GM23338 (cell line): ENCODE measurements around the gene AOPEP. TPM values are rescaled to one million over a fixed set of nuclear protein-coding genes. Genes with fewer than 3 reads are reported as not detected.

Experiments used
- ATAC-seq: fragments of 200-7000 bp; cut with Tn5 transposase; 3 replicates; pipeline ENCODE4 v1.9.1; 2020
- DNase-seq: peaks from one replicate; pipeline ENCODE4 v3.0.0-alpha.2; 2015; ENCODE audit warnings: low spot score
- H2AFZ ChIP-seq: fragments of 200-600 bp; sonication (generic); 2 replicates; pipeline ENCODE4 v1.8.0; 2016; ENCODE audit warnings: antibody characterized with exemption, mild to moderate bottlenecking, moderate library complexity
- H3F3A ChIP-seq: fragments of 200-600 bp; sonication (generic); replicated peaks from 2 replicates; pipeline ENCODE4 v1.8.0; 2017; ENCODE audit warnings: antibody characterized with exemption, mixed run types, low read depth
- H3K27ac ChIP-seq: fragments of 200-600 bp; sonication (generic); 2 replicates; pipeline ENCODE4 v1.6.1; 2016; ENCODE audit warnings: low read depth
- H3K27me3 ChIP-seq: fragments of 200-600 bp; sonication (generic); 2 replicates; pipeline ENCODE4 v1.8.0; 2016; ENCODE audit warnings: mild to moderate bottlenecking, mixed run types, moderate library complexity; ENCODE audit not compliant: insufficient read depth
- H3K36me3 ChIP-seq: fragments of 200-600 bp; sonication (generic); 2 replicates; pipeline ENCODE4 v1.8.0; 2016; ENCODE audit warnings: mild to moderate bottlenecking; ENCODE audit not compliant: insufficient read depth
- H3K4me1 ChIP-seq: fragments of 200-600 bp; sonication (generic); 2 replicates; pipeline ENCODE4 v1.8.0; 2016; ENCODE audit warnings: mild to moderate bottlenecking, moderate library complexity; ENCODE audit not compliant: insufficient read depth
- H3K4me2 ChIP-seq: fragments of 200-600 bp; sonication (generic); 2 replicates; pipeline ENCODE4 v1.7.1; 2017; ENCODE audit warnings: mixed run types
- H3K4me3 ChIP-seq: fragments of 200-600 bp; sonication (generic); 2 replicates; pipeline ENCODE4 v1.6.1; 2016; ENCODE audit warnings: mixed run types
- H3K79me2 ChIP-seq: fragments of 200-600 bp; sonication (generic); replicated peaks from 2 replicates; pipeline ENCODE4 v1.8.0; 2017; ENCODE audit warnings: mild to moderate bottlenecking; ENCODE audit not compliant: insufficient read depth
- H3K9me2 ChIP-seq: fragments of 200-600 bp; sonication (generic); 2 replicates; pipeline ENCODE4 v1.8.0; 2017; ENCODE audit not compliant: insufficient read depth
- H4K20me1 ChIP-seq: fragments of 200-600 bp; sonication (generic); replicated peaks from 2 replicates; pipeline ENCODE4 v1.8.0; 2017; ENCODE audit warnings: mild to moderate bottlenecking; ENCODE audit not compliant: insufficient read depth
- H3K27ac Mint-ChIP-seq: 2 replicates; pipeline ENCODE4 v1.8.0; 2020; ENCODE audit warnings: inconsistent platforms, mild to moderate bottlenecking, moderate library complexity, mixed read lengths
- H3K27me3 Mint-ChIP-seq: 3 replicates; pipeline ENCODE4 v1.8.0; 2022; ENCODE audit warnings: low read depth, mild to moderate bottlenecking, moderate library complexity, mixed read lengths, inconsistent platforms; ENCODE audit not compliant: insufficient read depth, poor library complexity
- H3K36me3 Mint-ChIP-seq: 3 replicates; pipeline ENCODE4 v1.8.0; 2021; ENCODE audit warnings: low read depth, mild to moderate bottlenecking, inconsistent platforms, moderate library complexity, mixed read lengths
- H3K4me1 Mint-ChIP-seq: 3 replicates; pipeline ENCODE4 v1.8.0; 2020; ENCODE audit warnings: mild to moderate bottlenecking, inconsistent platforms, mixed read lengths
- H3K4me3 Mint-ChIP-seq: 3 replicates; pipeline ENCODE4 v1.8.0; 2021; ENCODE audit warnings: moderate library complexity, mild to moderate bottlenecking, inconsistent platforms, mixed read lengths
- H3K9me3 Mint-ChIP-seq: 3 replicates; pipeline ENCODE4 v1.8.0; 2020; ENCODE audit warnings: moderate library complexity, mild to moderate bottlenecking, inconsistent platforms, mixed read lengths
- CREB1 ChIP-seq: fragments of 250-450 bp; sonication (Bioruptor Pico); IDR thresholded peaks from 2 replicates; pipeline ENCODE4 v1.5.0; 2020; ENCODE audit warnings: low read depth, mild to moderate bottlenecking, moderate library complexity
- ETS1 ChIP-seq: IDR thresholded peaks from 2 replicates; pipeline ENCODE4 v1.6.1; 2016; ENCODE audit warnings: antibody characterized with exemption
- EZH2 ChIP-seq: fragments of 200-600 bp; sonication (generic); IDR thresholded peaks from one replicate; pipeline ENCODE4 v1.8.0; 2017; ENCODE audit warnings: antibody characterized with exemption, mild to moderate bottlenecking, low read depth; ENCODE audit not compliant: unreplicated experiment
- EZH2phosphoT487 ChIP-seq: fragments of 200-600 bp; sonication (generic); IDR thresholded peaks from one replicate; pipeline ENCODE4 v1.8.1; 2018; ENCODE audit warnings: antibody characterized with exemption; ENCODE audit not compliant: unreplicated experiment
- JUNB ChIP-seq: IDR thresholded peaks from one replicate; pipeline ENCODE4 v1.6.1; 2016; ENCODE audit warnings: antibody characterized with exemption; ENCODE audit not compliant: unreplicated experiment
- NANOG ChIP-seq: IDR thresholded peaks from 2 replicates; pipeline ENCODE4 v1.6.1; 2016; ENCODE audit warnings: antibody characterized with exemption, borderline replicate concordance
- STAT1 ChIP-seq: IDR thresholded peaks from one replicate; pipeline ENCODE4 v1.6.1; 2016; ENCODE audit warnings: antibody characterized with exemption; ENCODE audit not compliant: unreplicated experiment
- ZNF114 ChIP-seq: fragments of 250-450 bp; sonication (Bioruptor Pico); IDR thresholded peaks from 2 replicates; pipeline ENCODE4 v1.5.0; 2020; ENCODE audit warnings: mild to moderate bottlenecking, moderate library complexity
- ZNF331 ChIP-seq: fragments of 250-450 bp; sonication (Bioruptor Pico); IDR thresholded peaks from 2 replicates; pipeline ENCODE4 v1.5.0; 2020; ENCODE audit warnings: low read depth, mild to moderate bottlenecking, moderate library complexity
- polyA plus RNA-seq: library from polyadenylated mRNA; unstranded; fragments of >200 nt; fragmentation: Nextera tagmentation; extraction: Ambion mirVana; gene quantifications from 2 replicates; pipeline ENCODE4 v1.2.1, GENCODE V29; 2016
- total RNA-seq: library from RNA; depleted of rRNA; stranded (reverse); fragments of >200 nt; shearing (Covaris generic); gene quantifications from 2 replicates; pipeline ENCODE4 v1.2.3, GENCODE V29; 2014
- TF ChIP-seq, protein P1 (sequence below): IDR thresholded peaks from one replicate; pipeline ENCODE4 v1.6.1; 2018; ENCODE audit warnings: antibody characterized with exemption; ENCODE audit not compliant: unreplicated experiment

The AOPEP gene
- total and polyA plus RNA-seq, 2 experiments from 2014 or later: 7.0 to 16.5 TPM

GRCh38 chr9:95022657-95023056 lies 296.2 kb downstream of the AOPEP start:
- Histone ChIP-seq H4K20me1 (no peaks in the 10 kb centered on the region), H3K4me2 (no peak overlapping the region), H3K4me3 (no peak overlapping the region), H3K27ac (no peak overlapping the region), H3K4me1 (no peaks in the 10 kb centered on the region), H3K79me2 (no peaks in the 10 kb centered on the region), H3K9me2 (no peaks in the 10 kb centered on the region), H3F3A (no peaks in the 10 kb centered on the region), H2AFZ (no peak overlapping the region), H3K27me3 (no peaks in the 10 kb centered on the region), H3K36me3 (no peaks in the 10 kb centered on the region)
- Mint-ChIP-seq H3K36me3 (no peaks in the 10 kb centered on the region; the same call in 2 of the 3 replicates), H3K27ac (no peak overlapping the region), H3K9me3 (no peaks in the 10 kb centered on the region), H3K27me3 (peaks cover 2% of the 10 kb centered on the region), H3K4me1 (peaks cover 13% of the 10 kb centered on the region; the same call in 2 of the 3 replicates), H3K4me3 (no peak overlapping the region)
- DNase-seq (no peak), ATAC-seq (no peak)
- TF ChIP-seq ZNF331: no peak

GRCh38 chr9:95023217-95024003 lies 296.9 kb downstream of the AOPEP start:
- Histone ChIP-seq H3K4me2 (no peak overlapping the region), H4K20me1 (no peaks in the 10 kb centered on the region), H3K27ac (no peak overlapping the region), H3K79me2 (no peaks in the 10 kb centered on the region), H3K9me2 (no peaks in the 10 kb centered on the region), H3F3A (no peaks in the 10 kb centered on the region), H3K27me3 (no peaks in the 10 kb centered on the region), H3K36me3 (no peaks in the 10 kb centered on the region), H2AFZ (no peak overlapping the region), H3K4me3 (no peak overlapping the region), H3K4me1 (no peaks in the 10 kb centered on the region)
- H3K4me1 Mint-ChIP-seq: peaks cover 13% of the 10 kb centered on the region; the same call in 2 of the 3 replicates
- TF ChIP-seq JUNB (no peak), EZH2 (no peak)
- no peak overlapping the region for H3K4me3 Mint-ChIP-seq
- H3K36me3 Mint-ChIP-seq: no peaks in the 10 kb centered on the region; the same call in 2 of the 3 replicates
- H3K27ac Mint-ChIP-seq: no peak overlapping the region
- H3K27me3 Mint-ChIP-seq: peaks cover 2% of the 10 kb centered on the region
- ATAC-seq (no peak), DNase-seq (no peak)
- H3K9me3 Mint-ChIP-seq: no peaks in the 10 kb centered on the region

- Histone ChIP-seq H4K20me1 (no peaks in the 10 kb centered on the region), H3K36me3 (no peaks in the 10 kb centered on the region), H3K27me3 (no peaks in the 10 kb centered on the region), H3K4me3 (no peak overlapping the region), H3K4me1 (no peaks in the 10 kb centered on the region), H3K4me2 (no peak overlapping the region), H3K27ac (no peak overlapping the region; the same call in 1 of the 2 replicates), H3K9me2 (no peaks in the 10 kb centered on the region), H3F3A (no peaks in the 10 kb centered on the region), H3K79me2 (no peaks in the 10 kb centered on the region), H2AFZ (no peak overlapping the region)
- H3K27me3 Mint-ChIP-seq: peaks cover 2% of the 10 kb centered on the region
- H3K27ac Mint-ChIP-seq: peak overlapping the region; percentile 70; the same call in 1 of the 2 replicates
- H3K9me3 Mint-ChIP-seq: no peaks in the 10 kb centered on the region
- H3K36me3 Mint-ChIP-seq: no peaks in the 10 kb centered on the region; the same call in 2 of the 3 replicates
- peak; percentile 88 for ATAC-seq
- H3K4me1 Mint-ChIP-seq: peaks cover 14% of the 10 kb centered on the region; the same call in 2 of the 3 replicates
- H3K4me3 Mint-ChIP-seq: no peak overlapping the region
- DNase-seq: peak; percentile 34
- TF ChIP-seq JUNB: no peak
- TF ChIP-seq STAT1: no peak
- TF ChIP-seq, protein P1, sequence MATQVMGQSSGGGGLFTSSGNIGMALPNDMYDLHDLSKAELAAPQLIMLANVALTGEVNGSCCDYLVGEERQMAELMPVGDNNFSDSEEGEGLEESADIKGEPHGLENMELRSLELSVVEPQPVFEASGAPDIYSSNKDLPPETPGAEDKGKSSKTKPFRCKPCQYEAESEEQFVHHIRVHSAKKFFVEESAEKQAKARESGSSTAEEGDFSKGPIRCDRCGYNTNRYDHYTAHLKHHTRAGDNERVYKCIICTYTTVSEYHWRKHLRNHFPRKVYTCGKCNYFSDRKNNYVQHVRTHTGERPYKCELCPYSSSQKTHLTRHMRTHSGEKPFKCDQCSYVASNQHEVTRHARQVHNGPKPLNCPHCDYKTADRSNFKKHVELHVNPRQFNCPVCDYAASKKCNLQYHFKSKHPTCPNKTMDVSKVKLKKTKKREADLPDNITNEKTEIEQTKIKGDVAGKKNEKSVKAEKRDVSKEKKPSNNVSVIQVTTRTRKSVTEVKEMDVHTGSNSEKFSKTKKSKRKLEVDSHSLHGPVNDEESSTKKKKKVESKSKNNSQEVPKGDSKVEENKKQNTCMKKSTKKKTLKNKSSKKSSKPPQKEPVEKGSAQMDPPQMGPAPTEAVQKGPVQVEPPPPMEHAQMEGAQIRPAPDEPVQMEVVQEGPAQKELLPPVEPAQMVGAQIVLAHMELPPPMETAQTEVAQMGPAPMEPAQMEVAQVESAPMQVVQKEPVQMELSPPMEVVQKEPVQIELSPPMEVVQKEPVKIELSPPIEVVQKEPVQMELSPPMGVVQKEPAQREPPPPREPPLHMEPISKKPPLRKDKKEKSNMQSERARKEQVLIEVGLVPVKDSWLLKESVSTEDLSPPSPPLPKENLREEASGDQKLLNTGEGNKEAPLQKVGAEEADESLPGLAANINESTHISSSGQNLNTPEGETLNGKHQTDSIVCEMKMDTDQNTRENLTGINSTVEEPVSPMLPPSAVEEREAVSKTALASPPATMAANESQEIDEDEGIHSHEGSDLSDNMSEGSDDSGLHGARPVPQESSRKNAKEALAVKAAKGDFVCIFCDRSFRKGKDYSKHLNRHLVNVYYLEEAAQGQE: no peak
- no peak for TF ChIP-seq ZNF331
- TF ChIP-seq EZH2: no peak
- TF ChIP-seq CREB1: no peak
- no peak for TF ChIP-seq EZH2phosphoT487
- TF ChIP-seq ZNF114 (CRISPR knock-in tag): no peak
- no peak for TF ChIP-seq NANOG
- TF ChIP-seq ETS1: no peak
Measured at GRCh38 chr9:95024097-95024671, 297.7 kb downstream of the AOPEP start.
